Activated CD4-positive, alpha-beta memory T cell treated with anti-CD3 and anti-CD28 coated beads, Interleukin-2, amount 10 ng/mL, durations not matched to agents 7 days and 5 days (primary cell): ENCODE measurements around the gene MCL1. TPM values are rescaled to one million over a fixed set of nuclear protein-coding genes. Genes with fewer than 3 reads are reported as not detected.
"Not testable (repeated sequence)": the region's sequence is repeated elsewhere in the genome, so short reads cannot be mapped to it uniquely, and the experiment has no call there.

Source experiments
- CTCF ChIA-PET: fragments of 350-600 bp; sonication (Branson Sonifier 250); formaldehyde crosslinking; loops from one replicate; lab custom pipeline; 2021; ENCODE audit warnings: antibody characterized with exemption, inconsistent platforms; lab: Charles Lee
- POLR2A ChIA-PET: fragments of 350-600 bp; sonication (Branson Sonifier 250); formaldehyde crosslinking; loops from one replicate; lab custom pipeline; 2021; ENCODE audit warnings: antibody characterized with exemption; lab: Charles Lee
- DNase-seq: peaks from one replicate; pipeline ENCODE4 v3.0.0-alpha.2; 2020
- H3K27ac Mint-ChIP-seq: one replicate; pipeline ENCODE4 v1.8.0; 2021; ENCODE audit warnings: mild to moderate bottlenecking, mixed read lengths
- H3K27me3 Mint-ChIP-seq: one replicate; pipeline ENCODE4 v1.8.0; 2021; ENCODE audit warnings: mixed read lengths
- H3K36me3 Mint-ChIP-seq: one replicate; pipeline ENCODE4 v1.8.0; 2021; ENCODE audit warnings: low read depth, mixed read lengths
- H3K4me1 Mint-ChIP-seq: one replicate; pipeline ENCODE4 v1.8.0; 2021; ENCODE audit warnings: mixed read lengths
- H3K4me3 Mint-ChIP-seq: one replicate; pipeline ENCODE4 v1.8.0; 2021; ENCODE audit warnings: mild to moderate bottlenecking, mixed read lengths
- H3K9me3 Mint-ChIP-seq: one replicate; pipeline ENCODE4 v1.8.0; 2021; ENCODE audit warnings: mixed read lengths
- total RNA-seq, 2 experiments: library from RNA; stranded (reverse); gene quantifications; one replicate each; pipeline ENCODE4 v1.2.3, GENCODE V29; 2021

Gene MCL1
- total RNA-seq, 2 experiments from 2014 or later = 470 to 472 TPM

- Mint-ChIP-seq H3K4me3 (peak overlapping the region; percentile 78), H3K4me1 (peaks cover 90% of the 10 kb centered on the region), H3K27me3 (no peaks in the 10 kb centered on the region), H3K9me3 (no peaks in the 10 kb centered on the region), H3K27ac (peak overlapping the region; percentile 99), H3K36me3 (peaks cover 41% of the 10 kb centered on the region)
- POLR2A ChIA-PET = interaction anchor here (1.0 to 21.2 kb wide), 13 partner anchors 3 to 590 kb away, joined by 3 to 1377 read pairs (median 8); partner anchors contain the start of genes ADAMTSL4, ANP32E, APH1A and ENSA
- no peak for DNase-seq
- CTCF ChIA-PET = interaction anchor here (0.6 to 11.3 kb wide), 6 partner anchors 8 to 51 kb away, joined by 3 to 282 read pairs (median 3); partner anchors contain the start of genes FALEC and MCL1
Observed at GRCh38 chr1:150566589-150567340, 12.6 kb downstream of the MCL1 start.

DNA sequence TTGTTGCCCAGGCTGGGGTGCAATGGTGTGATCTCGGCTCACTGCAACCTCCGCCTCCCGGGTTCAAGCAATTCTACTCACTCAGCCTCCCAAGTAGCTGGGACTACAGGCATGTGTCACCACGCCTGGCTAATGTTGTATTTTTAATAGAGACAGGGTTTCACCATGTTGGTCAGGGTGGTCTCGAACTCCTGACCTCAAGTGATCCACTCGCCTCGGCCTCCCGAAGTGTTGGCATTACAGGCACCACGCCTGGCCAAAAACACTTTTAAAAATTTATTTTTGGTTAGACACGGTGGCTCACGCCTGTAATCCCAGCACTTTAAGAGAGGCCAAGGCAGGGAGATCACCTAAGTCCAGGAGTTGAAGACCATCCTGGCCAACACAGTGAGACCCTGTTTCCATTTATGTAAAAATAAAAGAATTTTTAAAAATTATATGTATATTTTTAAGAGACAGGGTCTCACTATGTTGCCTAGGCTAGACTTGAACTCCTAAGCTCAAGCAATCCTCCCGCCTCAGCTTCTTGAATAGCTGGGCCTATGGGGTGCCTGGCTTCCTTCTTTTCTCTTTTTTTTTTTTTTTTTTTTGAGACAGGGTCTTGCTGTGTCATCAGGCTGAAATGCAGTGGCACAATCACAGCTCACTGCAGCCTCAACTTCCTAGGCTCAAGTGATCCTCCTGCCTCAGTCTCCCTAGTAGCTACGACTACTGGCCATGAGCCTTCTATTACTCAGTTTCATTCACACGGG is 14.0 kb downstream of the MCL1 start:
- ChIA-PET POLR2A (interaction anchor here (0.8 to 18.0 kb wide), 10 partner anchors 12 to 678 kb away, joined by 3 to 1377 read pairs (median 5); partner anchors contain the start of genes ENSA, FALEC, MCL1 and MINDY1), CTCF (interaction anchor here (1.1 to 11.3 kb wide), 3 partner anchors 10 to 52 kb away, joined by 4 to 282 read pairs (median 264); partner anchors contain the start of gene MCL1)
- peaks cover 34% of the 10 kb centered on the region for H3K36me3 Mint-ChIP-seq
- H3K27me3 Mint-ChIP-seq, H3K9me3 Mint-ChIP-seq, DNase-seq: not testable (repeated sequence)
- peak overlapping the region; percentile 100 for H3K27ac Mint-ChIP-seq
- H3K4me3 Mint-ChIP-seq = peak overlapping the region; percentile 34
- H3K4me1 Mint-ChIP-seq = peaks cover 88% of the 10 kb centered on the region

- H3K4me3 Mint-ChIP-seq = peak overlapping the region; percentile 87
- peaks cover 23% of the 10 kb centered on the region for H3K36me3 Mint-ChIP-seq
- no peaks in the 10 kb centered on the region for H3K27me3 Mint-ChIP-seq
- H3K4me1 Mint-ChIP-seq = peaks cover 84% of the 10 kb centered on the region
- no peaks in the 10 kb centered on the region for H3K9me3 Mint-ChIP-seq
- DNase-seq = peak; percentile 53
- POLR2A ChIA-PET = interaction anchor here (0.8 to 18.0 kb wide), 17 partner anchors 13 to 678 kb away, joined by 3 to 1377 read pairs (median 5); partner anchors contain the start of genes ADAMTSL4, ENSA, FALEC and MCL1
- H3K27ac Mint-ChIP-seq = peak overlapping the region; percentile 100
- CTCF ChIA-PET = interaction anchor here (1.1 to 11.3 kb wide), 5 partner anchors 11 to 65 kb away, joined by 3 to 282 read pairs (median 4); partner anchors contain the start of genes ENSA and MCL1
Observed at GRCh38 chr1:150564051-150564991, 15.1 kb downstream of the MCL1 start.

DNA sequence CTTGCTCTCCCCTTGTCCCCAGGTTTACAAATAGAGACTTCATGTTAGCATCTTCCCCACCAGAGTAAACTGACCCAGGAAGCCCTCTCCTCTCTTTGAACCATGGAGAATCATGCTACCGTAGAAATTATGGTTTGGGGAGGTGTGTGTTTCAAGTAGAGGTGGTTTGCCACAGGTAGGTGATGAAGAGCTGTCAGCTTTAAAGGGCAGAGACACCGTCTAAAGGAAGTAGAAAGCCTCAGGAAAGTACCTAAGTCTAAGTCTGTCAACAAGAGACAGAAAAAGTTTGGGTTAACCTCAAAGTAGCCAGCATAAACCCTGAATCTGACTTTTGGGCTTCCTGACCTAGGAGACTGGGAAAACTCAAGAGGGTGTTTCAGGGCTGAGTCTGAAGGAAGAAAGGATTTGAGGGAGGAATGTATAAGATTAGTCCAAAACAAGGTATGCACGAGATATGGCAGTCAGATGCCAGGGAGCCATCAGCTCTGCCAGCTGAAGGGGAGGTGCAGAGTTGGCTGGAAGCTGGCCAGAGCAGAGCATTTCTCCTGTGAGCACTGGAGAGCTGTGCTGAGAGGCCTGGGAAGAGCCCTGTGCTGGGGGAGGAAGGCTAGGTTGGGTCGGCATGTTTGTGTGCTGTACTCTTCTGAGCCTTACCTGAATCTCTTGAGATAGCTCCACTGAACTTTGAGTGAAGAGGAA is 15.9 kb downstream of the MCL1 start:
- no peaks in the 10 kb centered on the region for H3K27me3 Mint-ChIP-seq
- peak overlapping the region; percentile 100 for H3K27ac Mint-ChIP-seq
- peak overlapping the region; percentile 87 for H3K4me3 Mint-ChIP-seq
- CTCF ChIA-PET = interaction anchor here (1.2 to 11.3 kb wide), 6 partner anchors 12 to 66 kb away, joined by 3 to 282 read pairs (median 32); partner anchors contain the start of genes ENSA and MCL1
- H3K4me1 Mint-ChIP-seq = peaks cover 76% of the 10 kb centered on the region
- POLR2A ChIA-PET = interaction anchor here (0.9 to 18.0 kb wide), 20 partner anchors 12 to 677 kb away, joined by 3 to 1377 read pairs (median 6); partner anchors contain the start of genes ADAMTSL4, ANP32E, APH1A and ENSA
- no peaks in the 10 kb centered on the region for H3K9me3 Mint-ChIP-seq
- peaks cover 18% of the 10 kb centered on the region for H3K36me3 Mint-ChIP-seq
- peak; percentile 44 for DNase-seq

GRCh38 chr1:150562446-150563339 is 16.7 kb downstream of the MCL1 start:
- CTCF ChIA-PET = interaction anchor here (0.9 to 11.3 kb wide), 9 partner anchors 12 to 443 kb away, joined by 3 to 282 read pairs (median 4); partner anchors contain the start of genes ENSA, MCL1 and SETDB1
- Mint-ChIP-seq H3K9me3 (no peaks in the 10 kb centered on the region), H3K27ac (peak overlapping the region; percentile 100), H3K36me3 (peaks cover 18% of the 10 kb centered on the region), H3K27me3 (no peaks in the 10 kb centered on the region), H3K4me1 (peaks cover 68% of the 10 kb centered on the region), H3K4me3 (peak overlapping the region; percentile 87)
- peak; percentile 80 for DNase-seq
- POLR2A ChIA-PET = interaction anchor here (0.5 to 18.0 kb wide), 32 partner anchors 11 to 740 kb away, joined by 3 to 1377 read pairs (median 6); partner anchors contain the start of genes ADAMTSL4, ANP32E, APH1A and ARNT

- Mint-ChIP-seq H3K4me3 (peak overlapping the region; percentile 87), H3K27ac (peak overlapping the region; percentile 100), H3K27me3 (no peaks in the 10 kb centered on the region), H3K9me3 (no peaks in the 10 kb centered on the region), H3K36me3 (peaks cover 13% of the 10 kb centered on the region), H3K4me1 (peaks cover 62% of the 10 kb centered on the region)
- ChIA-PET POLR2A (interaction anchor here (0.5 to 18.0 kb wide), 29 partner anchors 11 to 740 kb away, joined by 3 to 1377 read pairs (median 6); partner anchors contain the start of genes ADAMTSL4, ANP32E, APH1A and ARNT), CTCF (interaction anchor here (0.9 to 11.3 kb wide), 12 partner anchors 11 to 443 kb away, joined by 3 to 282 read pairs (median 9); partner anchors contain the start of genes ADAMTSL4, ENSA, MCL1 and SETDB1)
- peak; percentile 93 for DNase-seq
Observed at GRCh38 chr1:150561974-150562445, 17.4 kb downstream of the MCL1 start.

DNA sequence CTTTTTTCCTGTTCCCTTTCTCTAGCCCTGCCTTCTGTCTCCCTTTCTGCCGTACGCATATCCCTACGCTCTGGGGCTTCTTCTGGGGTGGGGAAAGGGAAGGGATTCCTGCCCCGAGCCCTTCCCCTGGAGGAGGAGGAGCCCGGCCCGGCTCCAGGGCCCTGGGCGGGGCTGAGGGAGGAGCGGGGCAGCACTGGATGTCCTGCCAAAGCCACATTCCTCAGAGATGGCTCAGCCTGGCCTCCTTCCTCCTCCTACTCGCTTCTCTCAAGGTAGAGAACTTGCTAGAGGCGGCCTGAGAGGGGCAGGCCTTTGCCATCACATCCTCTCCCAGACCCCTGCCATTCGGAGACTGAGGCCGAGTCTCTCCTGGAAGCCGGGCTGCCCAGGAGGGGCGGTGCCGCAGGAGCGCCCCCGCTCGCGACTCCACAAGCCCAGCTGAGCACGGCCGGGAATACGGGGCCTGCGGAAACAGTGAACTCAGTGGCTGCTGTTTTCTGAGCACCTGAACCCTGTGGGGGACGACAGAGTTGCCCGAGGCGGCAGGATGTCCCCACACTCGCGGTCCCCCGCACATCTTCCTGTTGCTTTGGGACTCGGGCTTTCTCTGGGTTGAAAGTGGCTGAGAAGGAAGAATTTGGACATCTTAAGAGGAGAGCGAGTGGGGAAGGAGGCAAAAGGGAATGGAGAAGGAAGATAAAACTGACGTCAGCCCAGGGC is 18.0 kb downstream of the MCL1 start:
- peak overlapping the region; percentile 100 for H3K27ac Mint-ChIP-seq
- H3K9me3 Mint-ChIP-seq = no peaks in the 10 kb centered on the region
- no peaks in the 10 kb centered on the region for H3K27me3 Mint-ChIP-seq
- H3K4me3 Mint-ChIP-seq = peak overlapping the region; percentile 87
- ChIA-PET POLR2A (interaction anchor here (0.6 to 18.0 kb wide), 37 partner anchors 10 to 720 kb away, joined by 3 to 1377 read pairs (median 5); partner anchors contain the start of genes ADAMTSL4, ANP32E, APH1A and ARNT), CTCF (interaction anchor here (0.6 to 11.3 kb wide), 30 partner anchors 10 to 444 kb away, joined by 3 to 282 read pairs (median 4); partner anchors contain the start of genes ADAMTSL4, ENSA, FALEC and GOLPH3L)
- DNase-seq = peak; percentile 72
- peaks cover 56% of the 10 kb centered on the region for H3K4me1 Mint-ChIP-seq
- H3K36me3 Mint-ChIP-seq = peaks cover 13% of the 10 kb centered on the region

DNA sequence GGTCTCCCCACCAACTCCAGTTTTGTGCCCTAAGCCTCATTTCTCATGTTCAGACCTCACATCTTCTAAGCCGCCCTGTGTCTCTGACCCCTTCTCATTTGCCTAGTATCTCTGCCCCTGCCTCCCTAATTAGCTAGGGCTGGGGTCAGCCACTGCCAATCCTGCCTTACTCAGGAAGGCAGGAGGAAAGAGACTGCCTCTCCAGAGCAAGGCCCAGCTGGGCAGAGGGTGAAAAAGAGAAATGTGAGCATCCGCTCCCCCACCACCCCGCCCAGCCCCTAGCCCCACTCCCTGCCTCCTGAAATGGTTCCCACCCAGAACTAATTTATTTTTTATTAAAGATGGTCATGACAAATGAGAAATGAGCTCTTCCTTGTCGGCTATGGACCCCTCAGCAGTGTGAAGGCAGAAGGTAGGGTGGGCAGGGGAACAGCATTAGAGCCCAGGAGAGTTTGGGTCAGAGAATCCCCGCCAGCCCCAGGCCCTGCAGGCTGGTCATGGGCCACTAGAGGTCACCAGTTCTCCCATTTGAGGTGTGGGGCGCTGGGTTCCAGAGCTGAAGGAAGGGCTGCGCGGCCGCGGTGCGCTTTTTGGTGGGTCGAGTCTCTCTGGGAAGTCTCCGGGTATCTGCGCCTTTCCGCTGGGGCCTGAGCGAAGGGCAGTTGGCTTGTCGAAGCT is 18.7 kb downstream of the MCL1 start:
- Mint-ChIP-seq H3K27me3 (no peaks in the 10 kb centered on the region), H3K9me3 (no peaks in the 10 kb centered on the region), H3K27ac (peak overlapping the region; percentile 100), H3K36me3 (peaks cover 11% of the 10 kb centered on the region), H3K4me3 (peak overlapping the region; percentile 87), H3K4me1 (peaks cover 49% of the 10 kb centered on the region)
- CTCF ChIA-PET = interaction anchor here (0.6 to 11.3 kb wide), 36 partner anchors 9 to 445 kb away, joined by 3 to 282 read pairs (median 4); partner anchors contain the start of genes ADAMTSL4, ENSA, FALEC and GOLPH3L
- peak; percentile 88 for DNase-seq
- POLR2A ChIA-PET = interaction anchor here (0.9 to 18.0 kb wide), 21 partner anchors 9 to 675 kb away, joined by 3 to 1377 read pairs (median 4); partner anchors contain the start of genes ENSA, FALEC, GOLPH3L and MCL1

- DNase-seq = peak; percentile 81
- ChIA-PET CTCF (interaction anchor here (0.6 to 11.3 kb wide), 29 partner anchors 9 to 436 kb away, joined by 3 to 282 read pairs (median 5); partner anchors contain the start of genes ADAMTSL4, ENSA, FALEC and GOLPH3L), POLR2A (interaction anchor here (1.0 to 18.0 kb wide), 9 partner anchors 9 to 446 kb away, joined by 3 to 1377 read pairs (median 8); partner anchors contain the start of genes ENSA, FALEC, GOLPH3L and MCL1)
- peaks cover 46% of the 10 kb centered on the region for H3K4me1 Mint-ChIP-seq
- no peaks in the 10 kb centered on the region for H3K27me3 Mint-ChIP-seq
- peaks cover 10% of the 10 kb centered on the region for H3K36me3 Mint-ChIP-seq
- peak overlapping the region; percentile 87 for H3K4me3 Mint-ChIP-seq
- no peaks in the 10 kb centered on the region for H3K9me3 Mint-ChIP-seq
- H3K27ac Mint-ChIP-seq = peak overlapping the region; percentile 100
Observed at GRCh38 chr1:150560011-150560438, 19.4 kb downstream of the MCL1 start.
